ENCODE measurements around the gene IWS1. TPM values are rescaled to one million over a fixed set of nuclear protein-coding genes. Genes with fewer than 3 reads are reported as not detected.
"Not testable (repeated sequence)": the region's sequence is repeated elsewhere in the genome, so short reads cannot be mapped to it uniquely, and the experiment has no call there.

The IWS1 gene
- total RNA-seq, result 21.7 and 26.2 TPM in 2 replicates

GRCh38 chr2:127526132-127527000 is at the start of gene IWS1:
Gene IWS1, minus strand, starts transcription at chr2:127526489. Its CDS starts 281 bp downstream, at chr2:127526208.
- DNase-seq (ENCODE audit: low read depth in 2 of 2), result peak; percentile 95 to 98

- no peak for DNase-seq (ENCODE audit: low read depth in 2 of 2)
Measured at GRCh38 chr2:127575941-127576432, 49.7 kb upstream of the IWS1 start.

DNA sequence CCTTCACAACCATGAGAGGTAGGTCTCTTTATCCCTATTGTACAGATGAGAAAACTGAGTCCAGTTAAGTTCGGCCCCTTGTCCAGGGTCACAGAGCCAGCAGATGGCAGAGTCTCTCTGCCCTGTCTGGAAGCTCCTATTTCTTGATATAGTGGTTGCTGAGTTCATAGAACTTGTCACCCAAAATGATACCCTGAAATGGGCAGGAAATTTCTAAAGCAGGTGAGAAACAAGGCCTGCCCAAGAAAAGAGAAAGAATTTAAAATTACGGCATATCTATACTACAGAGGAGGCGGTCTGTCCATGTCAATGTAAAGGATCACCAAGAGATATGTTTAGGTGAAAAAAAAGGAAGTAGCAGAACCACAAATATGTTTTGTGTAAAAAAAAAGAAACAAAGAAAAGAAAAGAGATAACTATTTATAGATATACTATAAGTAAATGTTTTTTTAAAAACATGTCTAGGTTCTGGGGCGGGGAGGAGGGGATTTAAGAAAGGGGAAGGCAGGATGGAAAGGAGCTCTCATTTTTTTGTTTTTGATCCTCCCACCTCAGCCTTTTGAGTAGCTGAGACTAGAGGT is 49.0 kb upstream of the IWS1 start:
- no peak for DNase-seq (ENCODE audit: low read depth in 2 of 2)

- DNase-seq (ENCODE audit: low read depth in 2 of 2), result no peak
Measured at GRCh38 chr2:127574656-127575055, 48.4 kb upstream of the IWS1 start.

GRCh38 chr2:127573771-127574170 is 47.5 kb upstream of the IWS1 start:
- DNase-seq (ENCODE audit: low read depth in 2 of 2), result no peak

GRCh38 chr2:127573298-127573697 is 47.0 kb upstream of the IWS1 start:
- DNase-seq (ENCODE audit: low read depth in 2 of 2), result no peak

GRCh38 chr2:127572841-127573240 is 46.6 kb upstream of the IWS1 start:
- no peak for DNase-seq (ENCODE audit: low read depth in 2 of 2)

DNA sequence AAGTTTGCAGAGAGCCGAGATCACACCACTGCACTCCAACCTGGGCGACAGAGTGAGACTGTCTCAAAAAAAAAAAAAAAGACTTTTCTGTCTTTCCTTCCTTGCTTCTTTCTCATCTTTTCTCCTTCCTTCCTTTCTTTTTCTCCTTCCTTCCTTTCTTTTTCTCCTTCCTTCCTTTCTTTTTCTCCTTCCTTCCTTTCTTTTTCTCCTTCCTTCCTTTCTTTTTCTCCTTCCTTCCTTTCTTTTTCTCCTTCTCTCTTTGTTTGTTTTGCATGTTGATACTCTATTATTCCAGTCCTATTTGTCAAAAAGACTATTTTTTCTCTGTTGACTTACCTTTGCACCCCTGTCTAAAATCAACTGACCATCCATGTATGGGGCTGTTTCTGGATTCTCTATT is 46.1 kb upstream of the IWS1 start:
- not testable (repeated sequence) for DNase-seq (ENCODE audit: low read depth in 2 of 2)

GRCh38 chr2:127570282-127571250 is 44.3 kb upstream of the IWS1 start:
- DNase-seq (ENCODE audit: low read depth in 2 of 2), result no peak

- DNase-seq (ENCODE audit: low read depth in 2 of 2), result no peak
Measured at GRCh38 chr2:127569666-127570065, 43.4 kb upstream of the IWS1 start.

DNA sequence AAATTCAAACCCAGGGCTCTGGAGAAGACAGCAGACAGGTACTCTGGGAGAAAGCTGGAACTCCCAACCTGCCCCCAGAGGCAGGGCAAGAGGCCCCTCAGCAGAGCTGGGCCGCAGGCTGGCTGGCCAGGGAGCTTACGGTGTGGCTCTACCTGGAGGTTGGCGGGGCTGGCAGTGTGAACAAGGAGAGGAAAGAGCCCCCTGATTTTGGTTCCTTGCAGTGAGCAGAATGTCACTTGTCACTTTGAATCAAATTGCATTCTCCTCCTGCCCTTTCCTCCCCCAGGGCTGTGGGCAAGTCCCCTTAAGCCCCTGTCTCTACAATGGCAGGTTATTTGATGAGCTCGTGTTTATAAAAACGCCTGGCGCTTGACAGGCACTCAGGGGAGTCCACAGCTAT is 41.8 kb upstream of the IWS1 start:
- no peak for DNase-seq (ENCODE audit: low read depth in 2 of 2)

- no peak for DNase-seq (ENCODE audit: low read depth in 2 of 2)
Measured at GRCh38 chr2:127567351-127567854, 41.1 kb upstream of the IWS1 start.

DNA sequence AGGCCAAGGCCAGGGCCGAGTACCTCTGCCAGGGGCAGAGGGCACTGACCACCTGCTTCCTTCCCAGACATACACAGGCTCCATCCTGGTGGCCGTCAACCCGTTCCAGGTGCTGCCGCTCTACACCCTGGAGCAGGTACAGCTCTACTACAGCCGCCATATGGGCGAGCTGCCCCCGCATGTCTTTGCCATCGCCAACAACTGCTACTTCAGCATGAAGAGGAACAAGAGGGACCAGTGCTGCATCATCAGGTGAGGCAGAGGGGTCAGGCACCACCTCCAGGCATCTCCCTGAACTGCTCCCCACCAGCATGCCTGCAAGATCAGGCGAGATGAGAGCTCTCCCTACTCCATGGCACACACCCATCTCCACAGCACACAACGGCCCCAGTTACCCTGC is 40.3 kb upstream of the IWS1 start:
- no peak for DNase-seq (ENCODE audit: low read depth in 2 of 2)

DNA sequence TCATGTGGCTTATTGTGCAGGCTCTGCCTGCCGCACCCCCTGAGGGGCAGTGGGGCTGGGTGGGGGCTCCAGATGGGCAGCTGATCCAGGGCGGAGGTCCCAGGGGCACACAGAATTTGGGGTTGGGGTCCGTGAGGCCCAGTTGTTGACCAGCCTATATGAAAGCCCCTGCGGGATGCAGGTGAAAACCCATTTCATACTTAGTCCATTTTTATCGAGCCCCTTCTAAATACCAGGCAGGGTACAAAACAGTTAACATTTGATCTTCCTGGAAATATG is 39.8 kb upstream of the IWS1 start:
- DNase-seq (ENCODE audit: low read depth in 2 of 2), result no peak

DNA sequence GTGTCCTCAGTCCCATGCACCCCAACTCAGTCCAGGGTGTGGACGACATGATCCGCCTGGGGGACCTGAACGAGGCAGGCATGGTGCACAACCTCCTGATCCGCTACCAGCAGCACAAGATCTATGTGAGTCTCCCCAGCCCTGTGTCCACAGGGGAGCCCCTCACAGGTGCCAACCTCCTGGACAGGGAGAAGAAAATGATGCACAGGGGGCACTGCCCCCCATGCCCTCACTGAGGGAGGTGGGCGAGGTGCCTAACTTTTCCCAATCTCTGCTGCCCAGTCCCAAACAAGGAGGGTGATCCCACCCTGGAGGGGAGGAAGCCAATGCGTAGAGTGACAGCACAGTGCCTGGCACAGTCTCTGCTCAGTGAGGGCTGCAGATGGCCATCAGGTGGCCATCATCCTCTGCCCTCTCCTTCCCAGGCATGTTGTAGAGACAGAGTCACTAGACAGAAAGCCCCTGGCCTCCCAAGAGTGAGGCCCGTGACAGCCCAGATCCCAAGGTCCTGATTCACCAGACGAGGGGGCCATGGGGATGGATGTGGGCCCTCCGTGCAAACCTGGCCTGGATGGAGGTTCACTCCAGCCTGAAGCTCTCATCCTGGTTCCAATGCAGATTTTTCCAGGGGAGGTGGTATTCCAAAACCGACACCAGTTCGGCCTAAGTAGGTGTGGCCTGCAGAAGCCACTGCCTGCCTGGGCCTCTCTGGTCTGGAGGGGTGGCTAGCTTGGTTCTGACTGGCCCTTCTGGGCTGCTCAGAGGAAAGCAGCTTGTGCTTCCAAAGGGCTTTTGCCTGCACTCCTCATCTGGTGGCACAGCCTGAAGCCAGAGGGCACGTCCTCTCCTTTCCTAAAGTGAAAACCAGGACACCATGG is 39.2 kb upstream of the IWS1 start:
- no peak for DNase-seq (ENCODE audit: low read depth in 2 of 2)

GRCh38 chr2:127564429-127565260 is 38.4 kb upstream of the IWS1 start:
- DNase-seq (ENCODE audit: low read depth in 2 of 2), result no peak

- no peak for DNase-seq (ENCODE audit: low read depth in 2 of 2)
Measured at GRCh38 chr2:127563458-127564428, 37.5 kb upstream of the IWS1 start.

DNA sequence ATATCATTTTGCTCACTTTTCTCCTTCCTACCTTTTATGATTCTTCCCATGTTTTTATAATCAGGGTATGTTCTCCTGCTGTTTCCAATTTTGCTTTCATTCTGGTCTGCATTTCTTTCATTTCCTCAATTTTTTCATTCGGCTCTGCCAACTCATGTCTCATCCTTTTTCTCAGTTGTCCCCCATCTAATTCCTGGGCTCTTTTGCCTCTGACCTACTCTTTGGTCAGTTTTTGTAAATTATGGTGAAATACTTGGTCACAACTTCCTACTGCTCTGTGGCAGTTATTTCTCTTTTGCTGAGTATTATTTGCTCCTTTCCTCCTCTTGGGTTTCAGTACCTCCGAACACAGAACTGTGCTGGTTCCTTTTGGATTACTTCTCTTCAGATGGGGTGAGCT is 36.6 kb upstream of the IWS1 start:
- no peak for DNase-seq (ENCODE audit: low read depth in 2 of 2)

GRCh38 chr2:127561371-127561770 is 35.1 kb upstream of the IWS1 start:
- no peak for DNase-seq (ENCODE audit: low read depth in 2 of 2)
